A673 (cell line): ENCODE results near the gene COL5A1.

Source experiments
- EZH2 ChIP-seq: fragments of 200-600 bp; sonication (generic); IDR thresholded peaks from 2 replicates; pipeline ENCODE4 v1.6.1; 2017; ENCODE audit warnings: borderline replicate concordance, low read depth, mild to moderate bottlenecking, mixed read lengths, antibody characterized with exemption, low read length; ENCODE audit not compliant: poor library complexity, severe bottlenecking
- TF ChIP-seq, protein P1 (sequence below): fragments of 300-800, 200-600 bp; sonication (generic); conservative IDR thresholded peaks from 2 replicates; pipeline ENCODE4 v1.5.1; 2017; ENCODE audit warnings: low read depth, mild to moderate bottlenecking, antibody characterized with exemption, low read length, moderate library complexity, mixed read lengths

- TF ChIP-seq, protein P1, sequence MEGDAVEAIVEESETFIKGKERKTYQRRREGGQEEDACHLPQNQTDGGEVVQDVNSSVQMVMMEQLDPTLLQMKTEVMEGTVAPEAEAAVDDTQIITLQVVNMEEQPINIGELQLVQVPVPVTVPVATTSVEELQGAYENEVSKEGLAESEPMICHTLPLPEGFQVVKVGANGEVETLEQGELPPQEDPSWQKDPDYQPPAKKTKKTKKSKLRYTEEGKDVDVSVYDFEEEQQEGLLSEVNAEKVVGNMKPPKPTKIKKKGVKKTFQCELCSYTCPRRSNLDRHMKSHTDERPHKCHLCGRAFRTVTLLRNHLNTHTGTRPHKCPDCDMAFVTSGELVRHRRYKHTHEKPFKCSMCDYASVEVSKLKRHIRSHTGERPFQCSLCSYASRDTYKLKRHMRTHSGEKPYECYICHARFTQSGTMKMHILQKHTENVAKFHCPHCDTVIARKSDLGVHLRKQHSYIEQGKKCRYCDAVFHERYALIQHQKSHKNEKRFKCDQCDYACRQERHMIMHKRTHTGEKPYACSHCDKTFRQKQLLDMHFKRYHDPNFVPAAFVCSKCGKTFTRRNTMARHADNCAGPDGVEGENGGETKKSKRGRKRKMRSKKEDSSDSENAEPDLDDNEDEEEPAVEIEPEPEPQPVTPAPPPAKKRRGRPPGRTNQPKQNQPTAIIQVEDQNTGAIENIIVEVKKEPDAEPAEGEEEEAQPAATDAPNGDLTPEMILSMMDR = no peak
- TF ChIP-seq EZH2 = no peak
These were observed 226.5 kb downstream of the COL5A1 start for GRCh38 chr9:134867917-134868750.
